Smooth muscle cell (in vitro differentiated cells): ENCODE measurements around the gene USP33. TPM values are rescaled to one million over a fixed set of nuclear protein-coding genes. Genes with fewer than 3 reads are reported as not detected.
A peak's percentile ranks its signal among the peaks of the same experiment; 100 is the strongest.
"Not testable (repeated sequence)": the region's sequence is repeated elsewhere in the genome, so short reads cannot be mapped to it uniquely, and the experiment has no call there.

Experiments
- DNase-seq: peaks from one replicate; lab custom pipeline; 2025; ENCODE audit not compliant: unreplicated experiment; lab: John Stamatoyannopoulos, UW
- H2AFZ ChIP-seq: fragments of 200-600 bp; sonication (generic); 2 replicates; pipeline ENCODE4 v1.6.0; 2016; ENCODE audit warnings: antibody characterized with exemption, low read depth, mild to moderate bottlenecking
- H3F3A ChIP-seq: fragments of 200-600 bp; sonication (generic); 2 replicates; pipeline ENCODE4 v1.6.0; 2017; ENCODE audit warnings: antibody characterized with exemption, low read depth
- H3K27ac ChIP-seq: fragments of 200-600 bp; sonication (generic); 2 replicates; pipeline ENCODE4 v1.5.1; 2016; ENCODE audit warnings: low read depth, mild to moderate bottlenecking
- H3K27me3 ChIP-seq: fragments of 200-600 bp; sonication (generic); 2 replicates; pipeline ENCODE4 v1.6.1; 2016; ENCODE audit warnings: low read depth, mild to moderate bottlenecking
- H3K36me3 ChIP-seq: fragments of 200-600 bp; sonication (generic); 2 replicates; pipeline ENCODE4 v1.5.1; 2016; ENCODE audit warnings: low read depth
- H3K4me1 ChIP-seq: fragments of 200-600 bp; sonication (generic); 2 replicates; pipeline ENCODE4 v1.5.1; 2016; ENCODE audit warnings: low read depth
- H3K4me2 ChIP-seq: fragments of 200-600 bp; sonication (generic); 2 replicates; pipeline ENCODE4 v1.6.0; 2016; ENCODE audit warnings: mild to moderate bottlenecking
- H3K4me3 ChIP-seq: fragments of 200-600 bp; sonication (generic); 2 replicates; pipeline ENCODE4 v1.5.1; 2016; ENCODE audit warnings: mild to moderate bottlenecking
- H3K79me2 ChIP-seq: fragments of 200-600 bp; sonication (generic); 2 replicates; pipeline ENCODE4 v1.6.0; 2016; ENCODE audit warnings: low read depth, mild to moderate bottlenecking
- H3K9ac ChIP-seq: fragments of 200-600 bp; sonication (generic); 2 replicates; pipeline ENCODE4 v1.6.0; 2016; ENCODE audit warnings: low read depth
- H3K9me3 ChIP-seq: fragments of 200-600 bp; sonication (generic); replicated peaks from 2 replicates; pipeline ENCODE4 v1.5.1; 2016; ENCODE audit warnings: low read depth
- H4K20me1 ChIP-seq: fragments of 200-600 bp; sonication (generic); 2 replicates; pipeline ENCODE4 v1.6.0; 2016; ENCODE audit warnings: low read depth
- WGBS: methylation state at CpG from one replicate; pipeline ENCODE4 v1.1.7; 2016; ENCODE audit warnings: low lambda C conversion rate; 5-methylcytosine and 5-hydroxymethylcytosine counted together
- polyA plus RNA-seq: library from polyadenylated mRNA; unstranded; fragments of >200 nt; fragmentation: Nextera tagmentation; extraction: Ambion mirVana; gene quantifications from 2 replicates; pipeline ENCODE4 v1.2.1, GENCODE V29; 2016
- total RNA-seq: library from RNA; depleted of rRNA; stranded (reverse); fragments of >200 nt; gene quantifications from 2 replicates; pipeline ENCODE4 v1.2.3, GENCODE V29; 2014
- TF ChIP-seq, protein P1 (sequence below): fragments of 200-600 bp; sonication (generic); IDR thresholded peaks from 2 replicates; pipeline ENCODE4 v1.5.1; 2017; ENCODE audit warnings: borderline replicate concordance, mild to moderate bottlenecking, antibody characterized with exemption; ENCODE audit not compliant: insufficient read depth, poor library complexity, severe bottlenecking

Gene USP33
- total and polyA plus RNA-seq, 2 experiments from 2014 or later, result 26.4 to 41.3 TPM

DNA sequence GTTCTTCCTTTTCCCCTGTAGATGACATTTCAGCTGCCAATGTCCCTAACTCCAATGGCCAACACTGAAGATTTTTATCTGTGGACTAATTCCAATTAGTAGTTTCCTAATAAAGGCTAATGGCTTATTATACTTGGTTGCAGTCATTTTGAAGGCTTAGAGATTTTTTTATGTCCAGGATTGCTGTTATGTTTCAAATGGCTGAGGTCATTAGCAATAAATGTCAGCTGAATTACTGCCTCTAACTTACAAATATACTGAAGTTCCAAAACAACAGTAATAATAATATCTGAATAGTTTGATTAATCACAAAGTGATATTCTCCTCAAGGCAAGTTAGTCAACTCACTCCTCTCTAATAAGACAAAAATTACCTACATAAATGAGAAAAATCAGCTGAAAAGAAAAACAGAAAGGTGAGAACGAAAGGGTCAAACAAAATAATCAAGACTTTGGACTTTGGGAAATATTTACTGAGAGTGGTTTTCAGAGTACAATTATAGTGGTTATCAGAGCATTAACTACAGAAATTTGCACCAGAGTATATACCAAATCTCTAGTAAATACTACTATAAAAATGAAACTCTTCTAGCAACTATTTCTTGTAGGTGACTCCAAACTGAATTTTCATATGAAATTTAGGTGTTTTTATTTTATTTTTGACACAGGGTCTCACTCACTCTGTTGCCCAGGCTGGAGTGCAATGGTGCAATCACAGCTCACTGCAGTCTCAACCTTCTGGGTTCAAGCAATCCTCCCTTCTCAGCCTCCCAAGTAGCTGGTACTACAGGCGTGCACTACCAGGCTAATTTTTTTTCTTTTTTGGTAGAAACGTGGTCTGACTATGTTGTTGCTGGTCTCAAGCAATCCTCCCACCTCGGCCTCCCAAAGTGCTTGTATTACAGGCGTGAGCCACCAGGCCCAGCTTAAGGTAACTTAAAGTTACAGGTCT lies 80.7 kb downstream of the USP33 start:
- no peaks in the 10 kb centered on the region for H3K27me3 ChIP-seq
- DNase-seq, result no peak
- TF ChIP-seq, protein P1, sequence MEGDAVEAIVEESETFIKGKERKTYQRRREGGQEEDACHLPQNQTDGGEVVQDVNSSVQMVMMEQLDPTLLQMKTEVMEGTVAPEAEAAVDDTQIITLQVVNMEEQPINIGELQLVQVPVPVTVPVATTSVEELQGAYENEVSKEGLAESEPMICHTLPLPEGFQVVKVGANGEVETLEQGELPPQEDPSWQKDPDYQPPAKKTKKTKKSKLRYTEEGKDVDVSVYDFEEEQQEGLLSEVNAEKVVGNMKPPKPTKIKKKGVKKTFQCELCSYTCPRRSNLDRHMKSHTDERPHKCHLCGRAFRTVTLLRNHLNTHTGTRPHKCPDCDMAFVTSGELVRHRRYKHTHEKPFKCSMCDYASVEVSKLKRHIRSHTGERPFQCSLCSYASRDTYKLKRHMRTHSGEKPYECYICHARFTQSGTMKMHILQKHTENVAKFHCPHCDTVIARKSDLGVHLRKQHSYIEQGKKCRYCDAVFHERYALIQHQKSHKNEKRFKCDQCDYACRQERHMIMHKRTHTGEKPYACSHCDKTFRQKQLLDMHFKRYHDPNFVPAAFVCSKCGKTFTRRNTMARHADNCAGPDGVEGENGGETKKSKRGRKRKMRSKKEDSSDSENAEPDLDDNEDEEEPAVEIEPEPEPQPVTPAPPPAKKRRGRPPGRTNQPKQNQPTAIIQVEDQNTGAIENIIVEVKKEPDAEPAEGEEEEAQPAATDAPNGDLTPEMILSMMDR, result no peak
- H3K4me3 ChIP-seq, result peak overlapping the region; percentile 17
- H3K9ac ChIP-seq, result no peak overlapping the region
- no peak overlapping the region for H2AFZ ChIP-seq
- H3K4me2 ChIP-seq, result no peak overlapping the region
- H3F3A ChIP-seq, result peaks cover 3% of the 10 kb centered on the region
- H3K79me2 ChIP-seq, result peaks cover 83% of the 10 kb centered on the region
- no peaks in the 10 kb centered on the region for H3K36me3 ChIP-seq
- H4K20me1 ChIP-seq, result peaks cover 74% of the 10 kb centered on the region
- WGBS, result 97% methylated on average over 5 of the region's 5 CpGs
- H3K4me1 ChIP-seq, result peaks cover 15% of the 10 kb centered on the region
- no peak overlapping the region for H3K27ac ChIP-seq
- no peaks in the 10 kb centered on the region for H3K9me3 ChIP-seq

DNA sequence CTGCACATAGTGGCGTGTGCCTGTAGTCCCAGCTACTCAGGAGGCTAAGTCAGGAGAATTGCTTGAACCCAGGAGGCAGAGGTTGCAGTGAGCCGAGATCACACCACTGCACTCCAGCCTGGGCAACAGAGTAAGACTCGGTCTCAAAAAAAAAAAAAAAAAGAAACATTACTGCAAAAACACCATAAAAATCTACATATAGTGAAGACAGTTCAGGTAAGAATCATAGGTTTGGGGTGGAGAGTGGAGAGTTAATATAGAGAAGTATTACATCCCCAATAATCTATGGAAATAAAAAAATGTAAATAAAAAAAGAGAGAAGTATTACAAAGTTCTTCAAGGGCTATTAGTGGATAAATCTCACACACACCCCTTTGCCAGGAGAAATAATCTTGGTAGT lies 84.8 kb downstream of the USP33 start:
- WGBS, result 97% methylated on average over 3 of the region's 3 CpGs

DNA sequence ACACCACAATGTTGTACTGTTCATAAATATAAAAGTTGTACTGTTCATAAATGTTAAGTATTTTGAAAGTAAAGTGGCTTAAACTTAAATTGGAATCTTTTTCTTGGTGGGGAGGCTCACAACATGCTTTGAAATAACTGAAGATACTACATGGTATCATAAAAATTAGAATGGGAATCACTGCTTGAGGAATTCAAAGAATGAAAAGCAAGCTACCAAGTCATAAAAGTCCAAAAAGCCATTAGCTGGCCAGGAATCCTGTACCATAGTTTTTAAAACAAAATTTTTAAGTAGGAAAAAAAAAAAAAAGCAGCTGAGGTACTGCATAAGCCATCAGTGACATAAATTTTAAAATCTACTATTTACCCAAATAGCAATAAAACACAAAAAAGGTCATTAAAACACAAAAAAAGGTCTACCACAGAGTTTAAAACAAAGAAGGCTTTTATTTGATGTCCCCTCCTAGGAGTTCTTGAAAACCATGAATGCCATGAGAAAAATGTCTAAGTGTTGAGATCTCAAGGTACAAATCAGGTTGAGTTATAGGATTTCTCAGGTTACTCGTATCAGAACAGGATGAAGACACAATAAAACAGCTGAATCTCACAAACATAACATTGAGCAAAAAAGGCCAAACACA lies 85.8 kb downstream of the USP33 start:
- peaks cover 100% of the 10 kb centered on the region for H4K20me1 ChIP-seq
- DNase-seq, result no peak
- H3K4me2 ChIP-seq, result no peak overlapping the region

More for the DNA sequence above, 84.8 kb downstream of the USP33 start:
- H3K4me3 ChIP-seq, H3K27me3 ChIP-seq, H3K9me3 ChIP-seq, H3K4me2 ChIP-seq, H3K4me1 ChIP-seq, H3F3A ChIP-seq, H3K36me3 ChIP-seq, DNase-seq, H3K9ac ChIP-seq, H2AFZ ChIP-seq, H3K27ac ChIP-seq: not testable (repeated sequence)
- peaks cover 100% of the 10 kb centered on the region for H3K79me2 ChIP-seq
- H4K20me1 ChIP-seq, result peaks cover 100% of the 10 kb centered on the region

DNA sequence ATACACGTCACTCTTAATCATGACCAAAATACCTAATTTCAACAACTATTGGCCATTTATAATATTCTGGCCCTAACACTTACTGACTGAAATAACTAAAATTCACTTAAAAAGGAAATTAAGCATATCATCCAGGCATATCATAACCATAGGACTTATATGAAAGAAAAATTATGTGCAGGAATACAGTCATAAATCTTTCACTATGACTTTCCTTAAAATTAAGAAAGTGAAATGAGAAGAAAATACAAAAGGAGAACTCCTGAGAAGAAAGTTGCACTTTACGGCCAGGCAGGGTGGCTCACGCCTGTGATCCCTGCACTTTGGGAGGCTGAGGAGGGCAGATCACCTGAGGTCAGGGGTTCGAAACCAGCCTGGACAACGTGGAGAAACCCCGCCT lies 86.6 kb downstream of the USP33 start:
- Histone ChIP-seq H3K4me2 (no peak overlapping the region), H3K9me3 (no peaks in the 10 kb centered on the region), H4K20me1 (peaks cover 100% of the 10 kb centered on the region), H3K27me3 (no peaks in the 10 kb centered on the region), H3K27ac (no peak overlapping the region), H3K4me1 (no peaks in the 10 kb centered on the region), H3K4me3 (no peak overlapping the region), H3K36me3 (no peaks in the 10 kb centered on the region), H2AFZ (no peak overlapping the region), H3K79me2 (peaks cover 100% of the 10 kb centered on the region), H3K9ac (no peak overlapping the region), H3F3A (no peaks in the 10 kb centered on the region)
- DNase-seq, result no peak
- 95% methylated on average over 6 of the region's 6 CpGs for WGBS
- TF ChIP-seq, protein P1, result no peak

More for the DNA sequence above, 85.8 kb downstream of the USP33 start:
- Histone ChIP-seq H3K27me3 (no peaks in the 10 kb centered on the region), H3K36me3 (no peaks in the 10 kb centered on the region), H3K9ac (no peak overlapping the region), H2AFZ (no peak overlapping the region), H3K79me2 (peaks cover 100% of the 10 kb centered on the region), H3F3A (no peaks in the 10 kb centered on the region), H3K4me1 (no peaks in the 10 kb centered on the region), H3K27ac (no peak overlapping the region), H3K4me3 (no peak overlapping the region), H3K9me3 (no peaks in the 10 kb centered on the region)
- TF ChIP-seq, protein P1, result no peak
- WGBS, result 88% methylated on average over 1 of the region's 1 CpG
